ENCODE results near the gene TEX264. TPM values are rescaled to one million over a fixed set of nuclear protein-coding genes. Genes with fewer than 3 reads are reported as not detected.

Gene TEX264
- total and polyA plus RNA-seq, 4 donors, result 36.1 to 105 (median 55.4) TPM

DNA sequence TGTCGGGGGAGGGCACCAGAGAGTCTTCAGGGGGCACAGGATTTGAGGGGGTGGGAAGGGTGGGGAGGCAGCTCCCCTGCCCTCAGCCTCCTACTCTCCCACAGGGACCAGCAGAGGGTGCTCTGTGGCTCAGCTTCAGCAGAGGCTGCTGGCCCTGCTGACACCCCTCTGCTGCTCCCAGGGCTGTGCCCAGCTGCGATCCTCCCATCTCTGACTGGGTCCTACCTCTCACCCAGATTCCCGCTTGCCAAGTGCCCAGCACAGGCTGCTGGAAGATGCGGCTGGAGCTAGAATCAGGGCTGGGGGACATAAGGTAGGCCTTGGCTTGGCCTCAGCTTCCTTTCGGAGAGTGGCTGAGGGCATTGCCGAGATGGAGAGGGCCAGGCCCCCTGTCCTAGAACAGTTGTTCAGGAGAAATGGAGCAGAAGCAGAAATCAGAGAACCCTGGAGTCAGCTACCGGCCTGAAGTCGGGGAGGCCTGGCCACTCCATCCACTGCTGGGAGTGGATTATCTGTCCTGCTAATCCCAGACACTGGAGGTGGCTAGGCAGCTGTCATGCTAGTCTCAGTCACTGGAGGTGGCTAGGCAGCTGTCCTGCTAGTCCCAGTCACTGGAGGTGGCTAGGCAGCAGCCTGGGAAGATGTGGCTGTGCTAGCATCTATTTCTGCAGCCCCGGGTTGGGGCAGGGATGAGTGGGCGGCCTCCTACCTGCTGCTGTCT lies 39.7 kb downstream of the TEX264 start:
- no peak overlapping the region for H3K4me3 ChIP-seq
- peaks cover 0 to 6% (median 0%) of the 10 kb centered on the region in 5 donors for H3K4me1 ChIP-seq (ENCODE audit: control insufficient read depth in 5 of 5, insufficient read depth in 5 of 5, low read length in 5 of 5)
- ATAC-seq (ENCODE audit: insufficient read depth, low FRiP score), result no peak
- H3K36me3 ChIP-seq (ENCODE audit: control insufficient read depth in 4 of 4, insufficient read depth in 4 of 4, low read length in 4 of 4), result peaks cover 0 to 4% (median 0%) of the 10 kb centered on the region in 4 donors
- no peak for DNase-seq
- H3K27me3 ChIP-seq (ENCODE audit: control insufficient read depth in 3 of 3, insufficient read depth in 3 of 3, low read length in 2 of 3), result peaks cover 0 to 11% (median 2%) of the 10 kb centered on the region in 3 donors
- H3K9me3 ChIP-seq (ENCODE audit: control insufficient read depth in 4 of 4, insufficient read depth in 3 of 4, low read length in 3 of 4), result peaks cover 0 to 3% (median 0%) of the 10 kb centered on the region in 4 donors
- TF ChIP-seq, protein P1, sequence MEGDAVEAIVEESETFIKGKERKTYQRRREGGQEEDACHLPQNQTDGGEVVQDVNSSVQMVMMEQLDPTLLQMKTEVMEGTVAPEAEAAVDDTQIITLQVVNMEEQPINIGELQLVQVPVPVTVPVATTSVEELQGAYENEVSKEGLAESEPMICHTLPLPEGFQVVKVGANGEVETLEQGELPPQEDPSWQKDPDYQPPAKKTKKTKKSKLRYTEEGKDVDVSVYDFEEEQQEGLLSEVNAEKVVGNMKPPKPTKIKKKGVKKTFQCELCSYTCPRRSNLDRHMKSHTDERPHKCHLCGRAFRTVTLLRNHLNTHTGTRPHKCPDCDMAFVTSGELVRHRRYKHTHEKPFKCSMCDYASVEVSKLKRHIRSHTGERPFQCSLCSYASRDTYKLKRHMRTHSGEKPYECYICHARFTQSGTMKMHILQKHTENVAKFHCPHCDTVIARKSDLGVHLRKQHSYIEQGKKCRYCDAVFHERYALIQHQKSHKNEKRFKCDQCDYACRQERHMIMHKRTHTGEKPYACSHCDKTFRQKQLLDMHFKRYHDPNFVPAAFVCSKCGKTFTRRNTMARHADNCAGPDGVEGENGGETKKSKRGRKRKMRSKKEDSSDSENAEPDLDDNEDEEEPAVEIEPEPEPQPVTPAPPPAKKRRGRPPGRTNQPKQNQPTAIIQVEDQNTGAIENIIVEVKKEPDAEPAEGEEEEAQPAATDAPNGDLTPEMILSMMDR (IDR thresholded peaks at IDR 0.05; ENCODE audit: control extremely low read depth, extremely low read depth), result no peak
- no peak overlapping the region for H3K9ac ChIP-seq (ENCODE audit: insufficient read depth in 1 of 2, low read length in 2 of 2)
- WGBS, 2 donors, result 83 to 86% methylated on average over 10 of the region's 10 CpGs
- H3K27ac ChIP-seq (ENCODE audit: low read depth in 1 of 2, low read length in 1 of 2), result no peak overlapping the region

DNA sequence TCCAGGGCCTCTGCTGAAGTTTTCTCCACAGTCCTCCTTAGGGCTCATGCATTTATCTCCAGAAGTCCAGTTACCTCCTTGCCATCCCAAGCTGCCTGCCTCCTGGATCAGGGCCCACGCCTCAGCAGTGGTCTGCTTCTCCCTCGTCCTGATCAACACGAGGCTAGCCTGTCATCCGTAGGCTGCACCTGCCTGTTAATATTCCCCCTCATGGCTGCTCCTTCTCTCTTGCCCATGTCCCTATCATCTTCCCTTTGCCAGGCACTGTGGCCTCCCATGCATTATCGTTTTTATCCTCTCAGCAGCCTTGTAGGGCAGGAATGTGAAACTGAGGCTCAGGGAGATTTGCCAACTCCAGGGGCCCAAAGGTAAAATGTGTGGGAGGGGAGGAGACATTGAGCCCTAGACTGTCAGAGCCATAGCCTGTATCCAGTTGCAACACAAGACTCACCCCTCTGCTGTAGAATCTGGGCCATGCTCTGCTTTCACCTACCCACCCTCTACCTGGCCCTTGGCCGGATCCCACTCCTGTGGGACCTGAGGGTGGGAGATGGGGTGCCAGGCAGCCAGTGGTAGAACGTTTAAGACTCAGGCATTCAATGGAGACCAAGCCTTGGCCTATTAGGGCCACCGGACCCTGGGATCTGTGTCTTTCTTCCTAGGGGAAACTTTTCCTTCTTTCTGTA lies 40.4 kb downstream of the TEX264 start:
- H3K9ac ChIP-seq (ENCODE audit: insufficient read depth in 1 of 2, low read length in 2 of 2), result no peak overlapping the region
- no peak overlapping the region for H3K4me3 ChIP-seq
- 84 to 86% methylated on average over 8 of the region's 8 CpGs for WGBS, 2 donors
- no peaks in the 10 kb centered on the region for H3K36me3 ChIP-seq (ENCODE audit: control insufficient read depth in 4 of 4, insufficient read depth in 4 of 4, low read length in 4 of 4)
- H3K4me1 ChIP-seq (ENCODE audit: control insufficient read depth in 5 of 5, insufficient read depth in 5 of 5, low read length in 5 of 5), result peaks cover 0 to 6% (median 0%) of the 10 kb centered on the region in 5 donors
- DNase-seq (no peak), ATAC-seq (ENCODE audit: insufficient read depth, low FRiP score) (no peak)
- H3K27ac ChIP-seq (ENCODE audit: low read depth in 1 of 2, low read length in 1 of 2), result no peak overlapping the region
- peaks cover 0 to 11% (median 2%) of the 10 kb centered on the region in 3 donors for H3K27me3 ChIP-seq (ENCODE audit: control insufficient read depth in 3 of 3, insufficient read depth in 3 of 3, low read length in 2 of 3)
- TF ChIP-seq, protein P1 (IDR thresholded peaks at IDR 0.05; ENCODE audit: control extremely low read depth, extremely low read depth), result no peak
- H3K9me3 ChIP-seq (ENCODE audit: control insufficient read depth in 4 of 4, insufficient read depth in 3 of 4, low read length in 3 of 4), result no peaks in the 10 kb centered on the region

DNA sequence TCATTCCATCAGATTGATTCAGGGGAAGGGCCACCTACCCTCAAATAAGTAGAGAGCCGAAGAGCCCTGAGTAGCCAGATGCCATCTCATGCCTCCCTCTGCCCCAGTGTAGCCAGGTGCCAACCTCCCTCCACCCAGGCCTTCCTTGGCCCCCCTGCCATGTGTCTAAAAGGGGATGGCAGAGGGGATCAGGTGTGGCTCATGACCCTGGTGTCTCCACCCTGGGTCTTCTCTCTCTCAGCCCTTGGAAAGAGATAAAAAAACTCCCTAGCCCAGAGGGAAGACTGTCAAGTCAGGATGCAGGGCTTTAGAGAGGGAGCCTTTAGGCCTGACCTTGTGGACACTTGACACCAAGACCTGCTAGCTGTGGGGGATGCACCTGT lies 41.0 kb downstream of the TEX264 start:
- Histone ChIP-seq H3K4me1 (ENCODE audit: control insufficient read depth in 5 of 5, insufficient read depth in 5 of 5, low read length in 5 of 5) (peaks cover 0 to 6% (median 0%) of the 10 kb centered on the region in 5 donors), H3K27me3 (ENCODE audit: control insufficient read depth in 3 of 3, insufficient read depth in 3 of 3, low read length in 2 of 3) (peaks cover 0 to 11% (median 2%) of the 10 kb centered on the region in 3 donors), H3K9me3 (ENCODE audit: control insufficient read depth in 4 of 4, insufficient read depth in 3 of 4, low read length in 3 of 4) (no peaks in the 10 kb centered on the region), H3K27ac (ENCODE audit: low read depth in 1 of 2, low read length in 1 of 2) (no peak overlapping the region), H3K4me3 (no peak overlapping the region), H3K36me3 (ENCODE audit: control insufficient read depth in 4 of 4, insufficient read depth in 4 of 4, low read length in 4 of 4) (no peaks in the 10 kb centered on the region), H3K9ac (ENCODE audit: insufficient read depth in 1 of 2, low read length in 2 of 2) (no peak overlapping the region)
- TF ChIP-seq, protein P1 (IDR thresholded peaks at IDR 0.05; ENCODE audit: control extremely low read depth, extremely low read depth), result no peak
- no peak for ATAC-seq (ENCODE audit: insufficient read depth, low FRiP score)
- 97 to 100% methylated on average over 1 of the region's 1 CpG for WGBS, 2 donors
- DNase-seq, result no peak

Data from lung (tissue), 12 donors.